ENCODE measurements around the gene RCAN2. TPM values are rescaled to one million over a fixed set of nuclear protein-coding genes. Genes with fewer than 3 reads are reported as not detected.
A peak's percentile ranks its signal among the peaks of the same experiment; 100 is the strongest.

The RCAN2 gene
- total and polyA plus RNA-seq, 10 donors: 2.4 to 15.7 (median 7.2) TPM

- Histone ChIP-seq H3K4me3 (no peak overlapping the region), H3K27me3 (replicated peaks in 1 of 7) (no peaks in the 10 kb centered on the region), H3K9me3 (no peaks in the 10 kb centered on the region), H3K36me3 (no peaks in the 10 kb centered on the region), H3K4me1 (no peaks in the 10 kb centered on the region), H3K27ac (no peak overlapping the region)
- TF ChIP-seq POLR2AphosphoS5 (IDR thresholded peaks at IDR 0.05) (no peak), CTCF (IDR thresholded peaks at IDR 0.05 in 8 of 11, conservative IDR thresholded peaks at IDR 0.05 in 3 of 11) (no peak), POLR2A (IDR thresholded peaks at IDR 0.05) (no peak)
- 86 to 96% (median 92%) methylated on average over 1 of the region's 1 CpG for WGBS, 5 donors
- DNase-seq: no peak
- intact Hi-C loops (cut with DNase I; ENCODE audit: low total_unique reads): no loop called here
Observed at GRCh38 chr6:46186583-46186982, 304.7 kb downstream of the RCAN2 start.

DNA sequence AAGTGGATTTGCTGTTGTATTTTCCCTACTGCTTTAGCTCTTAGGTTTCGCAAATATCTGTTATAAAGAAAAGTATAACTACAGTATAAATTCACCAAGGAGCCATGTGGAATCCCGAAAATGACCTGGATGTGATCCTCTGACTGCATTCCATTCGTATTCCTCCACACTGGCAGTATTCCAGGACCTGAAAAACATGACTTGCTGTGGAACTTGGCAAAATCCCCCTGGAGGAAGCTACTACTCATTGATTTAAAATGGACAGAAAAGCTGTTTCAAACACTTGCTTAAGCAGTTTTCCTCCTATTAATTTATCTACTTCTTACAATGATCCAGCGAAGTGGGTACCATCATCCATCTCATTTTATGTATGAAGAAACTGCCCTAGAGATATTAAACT is 307.1 kb downstream of the RCAN2 start:
- TF ChIP-seq POLR2AphosphoS5 (IDR thresholded peaks at IDR 0.05) (no peak), POLR2A (IDR thresholded peaks at IDR 0.05) (no peak), CTCF (IDR thresholded peaks at IDR 0.05 in 8 of 11, conservative IDR thresholded peaks at IDR 0.05 in 3 of 11) (no peak)
- Histone ChIP-seq H3K36me3 (no peaks in the 10 kb centered on the region), H3K4me3 (no peak overlapping the region), H3K9me3 (no peaks in the 10 kb centered on the region), H3K27me3 (replicated peaks in 1 of 7) (no peaks in the 10 kb centered on the region), H3K4me1 (no peaks in the 10 kb centered on the region), H3K27ac (no peak overlapping the region)
- intact Hi-C loops (cut with DNase I; ENCODE audit: low total_unique reads): no loop called here
- no peak for DNase-seq
- WGBS, 5 donors: 59 to 74% (median 67%) methylated on average over 4 of the region's 4 CpGs

DNA sequence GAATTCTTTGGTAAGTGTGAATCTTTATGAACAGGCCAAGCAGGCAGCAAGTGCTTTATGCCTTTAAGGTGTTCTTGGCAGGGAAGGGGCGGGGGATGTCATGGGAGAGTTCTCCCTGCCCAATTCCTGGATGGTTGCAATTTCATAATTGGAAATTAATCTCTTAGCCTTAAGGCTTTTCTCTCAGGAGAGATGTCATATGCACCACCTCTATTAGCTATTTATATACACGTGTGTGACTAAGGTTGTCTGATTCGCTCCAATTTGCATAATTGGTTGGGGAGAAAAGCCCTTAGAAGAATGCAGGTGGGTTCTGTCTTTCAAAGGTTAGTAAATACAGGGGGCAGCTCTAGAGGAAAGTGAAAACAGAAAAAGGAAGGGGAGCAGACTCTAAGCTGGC is 315.3 kb downstream of the RCAN2 start:
- H3K27ac ChIP-seq: peak overlapping the region in 3 of 8 donors; percentile 18 to 43 (median 31)
- 63 to 76% (median 69%) methylated on average over 3 of the region's 3 CpGs for WGBS, 5 donors
- peaks cover 0 to 10% (median 3%) of the 10 kb centered on the region in 7 donors for H3K27me3 ChIP-seq (replicated peaks in 1 of 7)
- no peaks in the 10 kb centered on the region for H3K36me3 ChIP-seq
- no peaks in the 10 kb centered on the region for H3K9me3 ChIP-seq
- intact Hi-C loops (cut with DNase I; ENCODE audit: low total_unique reads): no loop called here
- no peak for DNase-seq
- no peak overlapping the region for H3K4me3 ChIP-seq
- TF ChIP-seq CTCF (IDR thresholded peaks at IDR 0.05 in 8 of 11, conservative IDR thresholded peaks at IDR 0.05 in 3 of 11) (no peak), POLR2AphosphoS5 (IDR thresholded peaks at IDR 0.05) (no peak), POLR2A (IDR thresholded peaks at IDR 0.05) (no peak)
- H3K4me1 ChIP-seq: peaks cover 0 to 14% (median 4%) of the 10 kb centered on the region in 6 donors

DNA sequence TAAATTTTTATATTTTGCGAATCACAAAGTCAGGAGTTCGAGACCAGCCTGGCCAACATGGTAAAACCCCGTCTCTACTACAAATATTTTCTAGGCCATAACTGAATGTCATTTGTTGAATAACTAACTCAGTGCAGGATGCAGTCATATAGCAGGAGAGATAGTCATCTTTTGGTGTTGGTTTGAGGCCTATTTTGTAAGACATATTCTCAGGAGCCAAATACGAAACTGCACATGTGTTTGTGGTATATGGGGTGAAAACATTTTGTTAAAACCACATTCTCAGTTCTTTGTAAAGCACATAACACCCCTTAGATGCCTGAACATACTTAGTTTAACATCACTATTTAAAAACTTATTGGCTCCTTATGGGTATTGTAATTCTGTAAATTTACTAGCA is 315.8 kb downstream of the RCAN2 start:
- Histone ChIP-seq H3K9me3 (no peaks in the 10 kb centered on the region), H3K36me3 (no peaks in the 10 kb centered on the region), H3K27me3 (replicated peaks in 1 of 7) (peaks cover 0 to 15% (median 8%) of the 10 kb centered on the region in 7 donors), H3K4me1 (peaks cover 0 to 20% (median 10%) of the 10 kb centered on the region in 6 donors), H3K4me3 (no peak overlapping the region), H3K27ac (peak overlapping the region in 4 of 8 donors; percentile 29 to 73 (median 65))
- intact Hi-C loops (cut with DNase I; ENCODE audit: low total_unique reads): no loop called here
- DNase-seq: no peak
- 65 to 81% (median 77%) methylated on average over 4 of the region's 4 CpGs for WGBS, 5 donors
- TF ChIP-seq POLR2A (IDR thresholded peaks at IDR 0.05) (no peak), CTCF (IDR thresholded peaks at IDR 0.05 in 8 of 11, conservative IDR thresholded peaks at IDR 0.05 in 3 of 11) (no peak), POLR2AphosphoS5 (IDR thresholded peaks at IDR 0.05) (no peak)
